Stimulated activated CD8-positive, alpha-beta memory T cell treated with anti-CD3 and anti-CD28 coated beads, Interleukin-7, amount 100 ng/mL, for 4 hours (primary cell): ENCODE measurements around the gene GPR107.

Experiments
- DNase-seq, 2 donors: peaks; one replicate each; pipeline ENCODE4 v3.0.0-alpha.2; 2020; ENCODE audit warnings: low read depth in 2 of 2

Gene GPR107

GRCh38 chr9:130183133-130183762 lies 129.5 kb downstream of the GPR107 start:
- no peak for DNase-seq

- no peak for DNase-seq
These were observed 131.3 kb downstream of the GPR107 start for GRCh38 chr9:130185017-130185416.

GRCh38 chr9:130185490-130186031 lies 131.9 kb downstream of the GPR107 start:
- no peak for DNase-seq

- no peak for DNase-seq
These were observed 132.3 kb downstream of the GPR107 start for GRCh38 chr9:130186051-130186450.

- DNase-seq = no peak
These were observed 133.3 kb downstream of the GPR107 start for GRCh38 chr9:130186839-130187522.

GRCh38 chr9:130187523-130187846 lies 133.8 kb downstream of the GPR107 start:
- no peak for DNase-seq

GRCh38 chr9:130188860-130189481 lies 135.3 kb downstream of the GPR107 start:
- no peak for DNase-seq
